HEK293T (cell line): ENCODE results near the gene CIITA.
A peak's percentile ranks its signal among the peaks of the same experiment; 100 is the strongest.

ENCODE experiments used
- CTCF ChIA-PET: fragments of 350-600 bp; formaldehyde crosslinking; extraction: SDS; loops from one replicate; lab custom pipeline; 2021; ENCODE audit warnings: antibody characterized with exemption, inconsistent platforms; lab: Yijun Ruan, JAX
- POLR2A ChIA-PET: fragments of 350-600 bp; formaldehyde crosslinking; extraction: SDS; loops from one replicate; lab custom pipeline; 2020; ENCODE audit warnings: antibody characterized with exemption, inconsistent platforms; lab: Yijun Ruan, JAX
- DNase-seq: peaks from one replicate; pipeline ENCODE4 v3.0.0; 2012; ENCODE audit warnings: mixed read lengths; ENCODE audit errors: extremely low spot score
- ARNT ChIP-seq: fragments of 450-650 bp; IDR thresholded peaks from 2 replicates; pipeline ENCODE4 v1.6.1; 2017; ENCODE audit warnings: mild to moderate bottlenecking
- BHLHE40 ChIP-seq: fragments of 450-650 bp; IDR thresholded peaks from 2 replicates; pipeline ENCODE4 v1.6.1; 2016; ENCODE audit warnings: mild to moderate bottlenecking, moderate library complexity, borderline replicate concordance
- CTBP1 ChIP-seq: fragments of 450-650 bp; IDR thresholded peaks from 2 replicates; pipeline ENCODE4 v1.6.1; 2016; ENCODE audit warnings: borderline replicate concordance
- ELF4 ChIP-seq: fragments of 450-650 bp; IDR thresholded peaks from 2 replicates; pipeline ENCODE4 v1.6.1; 2017; ENCODE audit warnings: antibody characterized with exemption
- FOXA1 ChIP-seq: fragments of 450-650 bp; IDR thresholded peaks from 2 replicates; pipeline ENCODE4 v1.6.1; 2016; ENCODE audit warnings: mild to moderate bottlenecking
- FOXK2 ChIP-seq: fragments of 450-650 bp; IDR thresholded peaks from 2 replicates; pipeline ENCODE4 v1.6.1; 2016; ENCODE audit warnings: mild to moderate bottlenecking
- FOXM1 ChIP-seq: fragments of 450-650 bp; IDR thresholded peaks from 2 replicates; pipeline ENCODE4 v1.6.1; 2017; ENCODE audit warnings: mild to moderate bottlenecking, borderline replicate concordance
- HDGF ChIP-seq: fragments of 450-650 bp; IDR thresholded peaks from 2 replicates; pipeline ENCODE4 v1.6.1; 2017; ENCODE audit warnings: antibody characterized with exemption, borderline replicate concordance
- L3MBTL2 ChIP-seq: fragments of 450-650 bp; conservative IDR thresholded peaks from 2 replicates; pipeline ENCODE4 v1.6.1; 2016; ENCODE audit warnings: mild to moderate bottlenecking
- LEF1 ChIP-seq: fragments of 450-650 bp; IDR thresholded peaks from 2 replicates; pipeline ENCODE4 v1.6.1; 2017; ENCODE audit warnings: mild to moderate bottlenecking, borderline replicate concordance
- NFRKB ChIP-seq: fragments of 450-650 bp; IDR thresholded peaks from 2 replicates; pipeline ENCODE4 v1.6.1; 2016; ENCODE audit warnings: mild to moderate bottlenecking, moderate library complexity
- PKNOX1 ChIP-seq: fragments of 450-650 bp; IDR thresholded peaks from 2 replicates; pipeline ENCODE4 v1.6.1; 2016
- SP1 ChIP-seq: fragments of 450-650 bp; IDR thresholded peaks from 2 replicates; pipeline ENCODE4 v1.6.1; 2017
- SUZ12 ChIP-seq: fragments of 450-650 bp; IDR thresholded peaks from 2 replicates; pipeline ENCODE4 v1.6.1; 2016; ENCODE audit warnings: mild to moderate bottlenecking
- TARDBP ChIP-seq: fragments of 450-650 bp; IDR thresholded peaks from 2 replicates; pipeline ENCODE4 v1.6.1; 2016
- ZNF384 ChIP-seq: fragments of 450-650 bp; IDR thresholded peaks from 2 replicates; pipeline ENCODE4 v1.6.1; 2016

Gene CIITA

GRCh38 chr16:10942352-10943063 is 65.5 kb downstream of the CIITA start, which contains the start of gene DEXI:
Gene DEXI, minus strand, starts transcription at chr16:10942468. Its CDS starts 463 bp downstream, at chr16:10942005.
- DNase-seq: peak; percentile 96
- POLR2A ChIA-PET: interaction anchor here (0.5 to 1.4 kb wide), 9 partner anchors 8 to 415 kb away, joined by 3 to 4 read pairs (median 3); no protein-coding TSS in a partner anchor
- TF ChIP-seq ELF4 (no peak), ZNF384 (no peak), BHLHE40 (no peak), LEF1 (no peak), FOXA1 (no peak), FOXM1 (no peak), L3MBTL2 (no peak), HDGF (no peak), PKNOX1 (no peak), SUZ12 (no peak), CTBP1 (no peak), ARNT (no peak), SP1 (no peak), FOXK2 (no peak), TARDBP (no peak)
- CTCF ChIA-PET: no interaction called here

DNA sequence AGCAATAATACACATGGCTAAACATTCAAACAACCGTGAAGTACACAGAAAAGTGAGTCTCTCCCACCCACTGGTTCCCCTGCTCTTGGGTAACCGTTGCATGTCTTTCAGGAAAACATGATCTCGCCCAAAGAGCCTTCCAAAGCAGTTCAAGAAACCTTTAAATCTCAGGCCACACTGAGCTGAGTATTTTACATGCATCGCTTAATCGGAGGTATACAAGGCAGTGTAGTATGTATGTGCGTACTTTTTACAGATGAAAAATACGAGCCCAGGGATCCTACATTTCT is 66.0 kb downstream of the CIITA start:
- TF ChIP-seq BHLHE40: no peak
- TF ChIP-seq SUZ12: no peak
- no peak for TF ChIP-seq ZNF384
- no peak for TF ChIP-seq NFRKB
- TF ChIP-seq FOXM1: no peak
- no peak for TF ChIP-seq CTBP1
- no peak for TF ChIP-seq HDGF
- no peak for TF ChIP-seq LEF1
- no peak for TF ChIP-seq ELF4
- TF ChIP-seq FOXA1: no peak
- no peak for TF ChIP-seq FOXK2
- TF ChIP-seq SP1: no peak
- no peak for TF ChIP-seq PKNOX1
- no peak for TF ChIP-seq ARNT
- TF ChIP-seq L3MBTL2: no peak
- no peak for TF ChIP-seq TARDBP
- ChIA-PET CTCF (no interaction called here), POLR2A (interaction anchor here (1.1 to 1.4 kb wide), 3 partner anchors 12 to 199 kb away, joined by 3 to 4 read pairs (median 3); no protein-coding TSS in a partner anchor)
- DNase-seq: no peak

- CTCF ChIA-PET: interaction anchor here (1.2 kb wide), 1 partner anchor 9 kb away, joined by 4 read pairs; no protein-coding TSS in a partner anchor
- TF ChIP-seq ELF4: peak; percentile 67
- no peak for TF ChIP-seq BHLHE40
- POLR2A ChIA-PET: interaction anchor here (0.6 kb wide), 1 partner anchor 9 kb away, joined by 3 read pairs; no protein-coding TSS in a partner anchor
- peak; percentile 93 for DNase-seq
These were observed 67.5 kb downstream of the CIITA start, which contains the start of gene CLEC16A for GRCh38 chr16:10944249-10945064. Gene CLEC16A, plus strand, starts transcription at chr16:10944564. Its CDS starts 154 bp downstream, at chr16:10944718.

GRCh38 chr16:10945065-10945787 is 68.2 kb downstream of the CIITA start:
- ChIA-PET CTCF (interaction anchor here (0.5 to 1.2 kb wide), 3 partner anchors 8 to 200 kb away, joined by 3 to 4 read pairs (median 4); no protein-coding TSS in a partner anchor), POLR2A (no interaction called here)
- DNase-seq: no peak
- TF ChIP-seq ZNF384 (no peak), BHLHE40 (no peak), HDGF (no peak), FOXK2 (no peak), L3MBTL2 (no peak), CTBP1 (no peak), FOXA1 (no peak), LEF1 (no peak), TARDBP (no peak), FOXM1 (no peak), PKNOX1 (no peak), ELF4 (no peak), SP1 (no peak), NFRKB (no peak), SUZ12 (no peak), ARNT (no peak)

GRCh38 chr16:10946308-10946707 is 69.3 kb downstream of the CIITA start:
- CTCF ChIA-PET: no interaction called here
- TF ChIP-seq TARDBP (no peak), ARNT (no peak), SP1 (no peak), FOXM1 (no peak), BHLHE40 (no peak), ZNF384 (no peak), ELF4 (no peak), LEF1 (no peak), L3MBTL2 (no peak), PKNOX1 (no peak), FOXK2 (no peak), FOXA1 (no peak), SUZ12 (no peak), HDGF (no peak), NFRKB (no peak)
- DNase-seq: no peak
- POLR2A ChIA-PET: no interaction called here
